M059J (cell line): ENCODE results near the gene VPS25. TPM values are rescaled to one million over a fixed set of nuclear protein-coding genes. Genes with fewer than 3 reads are reported as not detected.

ENCODE experiments used
- total RNA-seq: library from RNA; depleted of rRNA; stranded (reverse); fragments of >200 nt; shearing (Covaris generic); gene quantifications from 2 replicates; pipeline ENCODE4 v1.2.3, GENCODE V29; 2014; rRNA removed

Gene VPS25
- total RNA-seq, 1 experiment from 2014 or later, result 97.4 TPM

Other genes starting within 250 kb of the VPS25 start
- 19.3 and 27.8 TPM in 2 replicates for gene NAGLU, start 237.2 kb upstream of the VPS25 start, total RNA-seq
- gene HSD17B1, start 220.5 kb upstream of the VPS25 start, total RNA-seq, result 0.54 TPM in 1 of 2 replicates, not detected in the other
- 31.3 and 33.0 TPM in 2 replicates for gene COASY, start 211.3 kb upstream of the VPS25 start, total RNA-seq
- 39.1 and 42.6 TPM in 2 replicates for gene MLX, start 206.3 kb upstream of the VPS25 start, total RNA-seq
- 16.0 and 23.2 TPM in 2 replicates for gene PSMC3IP, start 195.7 kb upstream of the VPS25 start, total RNA-seq
- 38.7 and 41.9 TPM in 2 replicates for gene RETREG3, start 164.1 kb upstream of the VPS25 start, total RNA-seq
- 148 and 168 TPM in 2 replicates for gene TUBG1, start 163.8 kb upstream of the VPS25 start, total RNA-seq
- gene TUBG2, start 114.2 kb upstream of the VPS25 start, total RNA-seq, result 15.9 and 21.0 TPM in 2 replicates
- gene PLEKHH3, start 96.5 kb upstream of the VPS25 start, total RNA-seq, result 14.9 and 17.8 TPM in 2 replicates
- gene CCR10, start 91.6 kb upstream of the VPS25 start, total RNA-seq, result 0.32 TPM in 1 of 2 replicates, not detected in the other
- 5.4 and 11.8 TPM in 2 replicates for gene CNTNAP1, start 90.9 kb upstream of the VPS25 start, total RNA-seq
- 4.5 and 7.8 TPM in 2 replicates for gene EZH1, start 28.4 kb upstream of the VPS25 start, total RNA-seq
- 0.49 and 1.0 TPM in 2 replicates for gene RAMP2, start 12.2 kb upstream of the VPS25 start, total RNA-seq
- gene WNK4, start 7.2 kb downstream of the VPS25 start, total RNA-seq, result 0.52 and 1.2 TPM in 2 replicates
- gene COA3, start 25.3 kb downstream of the VPS25 start, total RNA-seq, result 95.0 and 99.0 TPM in 2 replicates
- 0.20 TPM in 1 of 2 replicates, not detected in the other for gene CNTD1, start 25.4 kb downstream of the VPS25 start, total RNA-seq
- 36.9 and 83.7 TPM in 2 replicates for gene BECN1, start 50.8 kb downstream of the VPS25 start, total RNA-seq
- gene PSME3, start 59.9 kb downstream of the VPS25 start, total RNA-seq, result 79.3 and 139 TPM in 2 replicates
- gene AOC2, start 71.1 kb downstream of the VPS25 start, total RNA-seq, result not detected in 2 replicates
- 0.02 TPM in 1 of 2 replicates, not detected in the other for gene AOC3, start 77.8 kb downstream of the VPS25 start, total RNA-seq
- gene G6PC1, start 127.3 kb downstream of the VPS25 start, total RNA-seq, result not detected in 2 replicates
- gene AARSD1, start 191.0 kb downstream of the VPS25 start, total RNA-seq, result 13.6 and 17.1 TPM in 2 replicates
- gene PTGES3L, start 206.6 kb downstream of the VPS25 start, total RNA-seq, result 0.67 and 0.71 TPM in 2 replicates
- gene RUNDC1, start 207.1 kb downstream of the VPS25 start, total RNA-seq, result 5.7 and 11.4 TPM in 2 replicates
- gene RPL27, start 225.0 kb downstream of the VPS25 start, total RNA-seq, result 982 and 1,027 TPM in 2 replicates
- 206 and 256 TPM in 2 replicates for gene IFI35, start 233.3 kb downstream of the VPS25 start, total RNA-seq
- gene VAT1, start 248.9 kb downstream of the VPS25 start, total RNA-seq, result 72.4 and 72.7 TPM in 2 replicates